GM12873 (cell line): ENCODE results near the gene GSKIP.

Source experiments
- TF ChIP-seq, protein P1 (sequence below): IDR thresholded peaks from 2 replicates; pipeline ENCODE4 v1.5.1; 2012; ENCODE audit warnings: low read depth, mild to moderate bottlenecking, moderate library complexity, low read length, control low read depth; ENCODE audit not compliant: insufficient read depth; ENCODE audit errors: missing control alignments

GSKIP gene

DNA sequence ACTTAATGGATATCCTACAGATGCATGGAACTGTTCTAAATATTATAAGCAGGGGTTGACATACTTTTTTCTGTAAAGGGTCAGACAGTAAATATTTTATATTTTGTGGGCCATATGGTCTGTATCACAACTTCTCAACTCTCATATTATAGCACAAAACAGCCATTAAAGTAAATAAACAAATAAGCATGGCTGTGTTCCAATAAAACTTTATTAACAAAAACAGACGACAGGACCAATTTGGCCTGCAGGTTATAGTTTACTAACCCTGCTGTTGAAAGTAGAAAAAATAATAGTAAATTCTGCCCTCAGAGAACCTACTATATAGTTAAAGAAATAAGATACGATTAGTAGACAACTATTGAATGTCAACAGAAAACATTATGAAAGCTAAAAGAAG, 17.7 kb upstream of the GSKIP start:
- TF ChIP-seq, protein P1, sequence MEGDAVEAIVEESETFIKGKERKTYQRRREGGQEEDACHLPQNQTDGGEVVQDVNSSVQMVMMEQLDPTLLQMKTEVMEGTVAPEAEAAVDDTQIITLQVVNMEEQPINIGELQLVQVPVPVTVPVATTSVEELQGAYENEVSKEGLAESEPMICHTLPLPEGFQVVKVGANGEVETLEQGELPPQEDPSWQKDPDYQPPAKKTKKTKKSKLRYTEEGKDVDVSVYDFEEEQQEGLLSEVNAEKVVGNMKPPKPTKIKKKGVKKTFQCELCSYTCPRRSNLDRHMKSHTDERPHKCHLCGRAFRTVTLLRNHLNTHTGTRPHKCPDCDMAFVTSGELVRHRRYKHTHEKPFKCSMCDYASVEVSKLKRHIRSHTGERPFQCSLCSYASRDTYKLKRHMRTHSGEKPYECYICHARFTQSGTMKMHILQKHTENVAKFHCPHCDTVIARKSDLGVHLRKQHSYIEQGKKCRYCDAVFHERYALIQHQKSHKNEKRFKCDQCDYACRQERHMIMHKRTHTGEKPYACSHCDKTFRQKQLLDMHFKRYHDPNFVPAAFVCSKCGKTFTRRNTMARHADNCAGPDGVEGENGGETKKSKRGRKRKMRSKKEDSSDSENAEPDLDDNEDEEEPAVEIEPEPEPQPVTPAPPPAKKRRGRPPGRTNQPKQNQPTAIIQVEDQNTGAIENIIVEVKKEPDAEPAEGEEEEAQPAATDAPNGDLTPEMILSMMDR = no peak

DNA sequence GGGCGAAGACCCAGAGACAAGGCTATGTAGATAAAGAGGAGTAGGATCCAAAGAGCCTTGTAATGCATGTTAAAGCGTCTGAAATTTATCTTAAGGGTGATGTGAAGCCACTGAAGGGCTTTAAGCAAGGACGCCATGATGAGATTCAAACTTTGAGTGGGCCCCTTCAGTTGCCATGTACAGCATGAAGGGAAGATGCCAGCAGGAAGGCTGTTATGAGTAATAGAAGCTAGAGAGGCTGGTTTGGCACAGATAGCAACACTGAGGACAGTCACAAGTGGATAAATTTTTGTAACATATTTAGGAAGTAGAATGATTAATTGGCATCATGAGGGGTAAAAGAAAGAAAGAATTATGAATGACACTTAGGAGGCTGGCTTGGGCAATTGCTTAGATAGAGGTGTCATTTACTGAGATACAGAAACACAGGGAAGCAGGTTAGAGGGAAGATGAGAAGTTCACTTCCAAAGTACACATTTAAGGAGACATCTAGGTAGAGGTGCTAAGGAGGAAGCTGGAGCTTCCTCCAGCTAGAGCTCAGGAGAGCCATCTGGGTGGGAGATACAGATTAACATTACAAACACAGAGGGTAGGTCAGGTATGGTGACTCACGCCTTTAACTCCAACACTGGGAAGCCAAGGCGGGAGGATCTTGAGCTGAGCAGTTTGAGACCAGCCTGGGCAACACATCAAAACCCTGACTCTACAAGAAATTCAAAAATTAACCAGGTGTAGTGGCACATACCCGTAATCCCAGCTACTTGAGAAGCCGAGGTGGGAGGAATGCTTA, 13.8 kb upstream of the GSKIP start:
- TF ChIP-seq, protein P1 = no peak

DNA sequence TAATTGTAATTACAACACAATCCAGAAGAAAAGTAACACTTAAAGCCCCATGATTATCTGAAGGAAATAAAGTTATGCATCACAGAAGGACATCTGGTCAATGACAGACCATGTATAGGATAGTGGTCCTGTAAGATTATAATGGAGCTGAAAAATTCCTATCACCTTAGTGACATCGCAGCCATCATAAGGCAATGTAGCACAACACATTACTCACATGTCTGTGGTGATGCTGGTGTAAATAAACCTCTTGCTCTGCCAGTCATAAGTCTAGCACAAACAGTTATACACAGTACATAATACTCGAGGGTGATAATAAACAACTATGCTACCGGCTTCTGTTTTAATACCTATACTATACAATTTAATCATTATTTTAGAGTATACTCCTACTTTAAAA, 11.3 kb upstream of the GSKIP start:
- TF ChIP-seq, protein P1 = no peak

DNA sequence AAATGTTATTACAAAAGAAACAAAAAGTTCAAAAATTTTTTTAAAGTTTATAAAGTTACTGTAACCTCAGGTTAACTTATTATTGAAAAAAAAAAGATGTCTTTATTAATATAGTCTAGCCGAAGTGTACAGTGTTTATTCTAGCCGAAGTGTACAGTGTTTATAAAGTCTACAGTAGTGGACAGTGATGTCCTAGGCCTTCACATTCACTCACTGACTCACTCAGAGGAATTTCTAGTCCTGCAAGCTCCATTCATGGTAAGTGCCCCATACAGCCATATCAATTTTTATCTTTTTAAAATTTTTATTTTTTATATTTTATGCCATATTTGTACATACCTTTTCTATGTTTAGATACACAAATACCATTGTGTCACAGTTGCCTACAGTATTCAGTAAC, 10.6 kb upstream of the GSKIP start:
- TF ChIP-seq, protein P1 = no peak

DNA sequence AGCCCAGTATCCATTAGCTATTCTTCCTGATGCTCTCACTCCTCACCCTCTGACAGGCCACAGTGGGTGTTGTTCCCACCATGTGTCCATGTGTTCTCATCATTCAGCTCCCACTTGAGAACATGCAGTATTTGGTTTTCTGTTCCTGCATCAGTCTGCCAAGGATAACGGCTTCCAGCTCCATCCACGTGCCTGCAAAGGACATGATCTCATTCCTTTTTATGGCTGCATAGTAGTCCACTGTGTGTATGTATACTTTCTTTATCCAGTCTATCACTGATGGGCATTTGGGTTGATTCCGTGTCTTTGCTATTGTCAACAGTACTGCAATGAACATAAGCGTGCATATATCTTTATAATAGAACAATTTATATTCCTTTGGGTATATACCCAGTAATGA, 9.1 kb upstream of the GSKIP start:
- TF ChIP-seq, protein P1 = no peak

DNA sequence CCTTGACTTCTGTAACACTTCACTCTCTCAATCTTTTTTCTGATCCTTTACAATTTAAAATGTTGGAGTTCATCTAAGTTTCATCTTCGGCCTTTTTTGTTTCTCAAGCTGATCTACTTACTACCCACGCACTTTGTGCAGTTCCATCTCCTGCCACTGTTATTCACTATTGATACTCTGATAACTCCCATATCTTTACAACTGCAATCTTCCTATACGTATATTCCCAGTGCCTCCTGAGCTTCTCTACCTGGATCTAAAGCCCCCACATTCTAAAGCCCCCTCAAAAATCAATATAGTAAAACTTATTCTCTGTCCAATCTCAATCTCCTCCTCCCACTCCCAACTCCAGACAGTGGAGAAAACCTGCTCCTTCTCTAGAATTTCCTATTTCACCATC, 6.1 kb upstream of the GSKIP start:
- TF ChIP-seq, protein P1 = no peak

DNA sequence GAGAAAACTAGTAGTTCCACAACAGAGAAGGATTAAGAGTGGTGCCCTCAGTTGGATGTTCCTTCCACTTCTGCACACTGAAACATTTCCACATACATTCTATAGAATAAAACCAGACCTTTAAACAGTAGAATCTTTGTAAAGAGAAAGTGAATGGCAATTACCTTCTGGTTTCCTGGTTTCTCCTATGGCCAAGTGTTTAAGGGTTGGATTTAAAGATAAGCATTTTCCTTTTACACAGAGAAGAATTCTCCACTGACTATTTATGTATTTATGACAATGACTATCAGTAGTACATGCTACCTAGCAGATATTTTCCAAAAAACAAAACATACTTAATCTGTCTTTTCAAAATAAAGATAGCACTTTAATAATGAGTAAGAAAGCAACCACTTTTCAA, 3.4 kb upstream of the GSKIP start:
- TF ChIP-seq, protein P1 = no peak
